A549 (cell line): ENCODE data around the gene PGBD4. TPM values are rescaled to one million over a fixed set of nuclear protein-coding genes. Genes with fewer than 3 reads are reported as not detected.

Source experiments
- ATAC-seq, 2 experiments: fragments of 200-7000 bp in 1 of 2; fragments of >200 bp in 1 of 2; cut with Nextera tagmentation in 1 of 2; cut with Tn5 transposase in 1 of 2; 3 replicates each; pipeline versions ENCODE4 v1.8.0 to v1.9.1; 2018 to 2020; ENCODE audit warnings: mild to moderate bottlenecking in 1 of 2, moderate library complexity in 1 of 2
- CTCF ChIA-PET: fragments of 300-600 bp; sonication (Branson Sonifier 250); formaldehyde crosslinking; extraction: SDS; loops from one replicate; lab custom pipeline; 2021; ENCODE audit warnings: antibody characterized with exemption, inconsistent platforms; lab: Yijun Ruan, JAX
- POLR2A ChIA-PET: fragments of 350-600 bp; formaldehyde crosslinking; extraction: SDS; loops from one replicate; lab custom pipeline; 2021; ENCODE audit warnings: antibody characterized with exemption, inconsistent platforms; lab: Yijun Ruan, JAX
- DNase-seq, 2 experiments: peaks; one replicate each; pipeline versions ENCODE4 v3.0.0 to v3.0.0-alpha.2; 2011 to 2016; ENCODE audit warnings: low read depth in 1 of 2, low spot score in 1 of 2
- FAIRE-seq: peaks from 2 replicates; lab custom pipeline; 2011; peaks lifted over from hg19 to GRCh38; lab: Jason Lieb, UNC
- H3K27ac ChIP-seq, 2 experiments: fragments of >200 bp; sonication (Bioruptor Twin); formaldehyde crosslinking; 3 replicates each; pipeline ENCODE4 v1.5.1; 2016 to 2017
- H3K4me1 ChIP-seq: fragments of >200 bp; sonication (Bioruptor Twin); formaldehyde crosslinking; 3 replicates; pipeline ENCODE4 v1.6.1; 2016
- H3K4me2 ChIP-seq: fragments of >200 bp; sonication (Bioruptor Twin); formaldehyde crosslinking; 3 replicates; pipeline ENCODE4 v1.6.1; 2016
- H3K4me3 ChIP-seq: fragments of >200 bp; sonication (Bioruptor Twin); formaldehyde crosslinking; 3 replicates; pipeline ENCODE4 v1.5.1; 2016
- H3K9me3 ChIP-seq: fragments of >200 bp; sonication (Bioruptor Twin); formaldehyde crosslinking; 3 replicates; pipeline ENCODE4 v1.6.1; 2016
- CHD2 ChIP-seq: fragments of 150-350 bp; IDR thresholded peaks from 2 replicates; pipeline ENCODE4 v1.6.1; 2014; ENCODE audit warnings: low read length; ENCODE audit not compliant: partially characterized antibody
- CTCF ChIP-seq: fragments of >200 bp; sonication (Bioruptor Twin); formaldehyde crosslinking; IDR thresholded peaks from 3 replicates; pipeline ENCODE4 v1.5.1; 2016
- EHF ChIP-seq: fragments of 250-450 bp; sonication (Bioruptor Pico); IDR thresholded peaks from 2 replicates; pipeline ENCODE4 v1.5.0; 2020; ENCODE audit warnings: mild to moderate bottlenecking
- EHMT2 ChIP-seq: fragments of 200-600 bp; sonication (generic); IDR thresholded peaks from 2 replicates; pipeline ENCODE4 v1.6.1; 2016; ENCODE audit warnings: antibody characterized with exemption, low read depth, mild to moderate bottlenecking, moderate library complexity
- EP300 ChIP-seq, 2 experiments: fragments of >200 bp; sonication (Bioruptor Twin); formaldehyde crosslinking; IDR thresholded peaks; 2 replicates in 1 of 2; 3 replicates in 1 of 2; pipeline ENCODE4 v1.6.1; 2016 to 2017
- GATA3 ChIP-seq: IDR thresholded peaks from 2 replicates; pipeline ENCODE4 v1.6.1; 2012; ENCODE audit warnings: borderline replicate concordance
- HOXB5 ChIP-seq: fragments of 250-450 bp; sonication (Bioruptor Pico); IDR thresholded peaks from 2 replicates; pipeline ENCODE4 v1.5.0; 2020; ENCODE audit warnings: mild to moderate bottlenecking, moderate library complexity
- MAZ ChIP-seq: fragments of 150-350 bp; IDR thresholded peaks from 2 replicates; pipeline ENCODE4 v1.6.1; 2014; ENCODE audit warnings: antibody characterized with exemption, low read depth, low read length, borderline replicate concordance
- NFE2L2 ChIP-seq: fragments of 150-350 bp; conservative IDR thresholded peaks from 2 replicates; pipeline ENCODE4 v1.6.1; 2014; ENCODE audit warnings: low read length
- NPAS2 ChIP-seq: fragments of 250-450 bp; sonication (Bioruptor Pico); IDR thresholded peaks from 2 replicates; pipeline ENCODE4 v1.8.0; 2022; ENCODE audit warnings: mild to moderate bottlenecking, moderate library complexity, borderline replicate concordance
- POLR2A ChIP-seq: IDR thresholded peaks from 2 replicates; pipeline ENCODE4 v1.6.1; 2012; ENCODE audit warnings: mild to moderate bottlenecking, low read length
- REST ChIP-seq: fragments of 200-600 bp; sonication (generic); IDR thresholded peaks from 2 replicates; pipeline ENCODE4 v1.6.1; 2016; ENCODE audit warnings: antibody characterized with exemption, mild to moderate bottlenecking, moderate library complexity
- USF2 ChIP-seq: fragments of 450-650 bp; IDR thresholded peaks from 2 replicates; pipeline ENCODE4 v1.6.1; 2014; ENCODE audit warnings: antibody characterized with exemption
- ZC3H11A ChIP-seq: fragments of 450-650 bp; IDR thresholded peaks from 2 replicates; pipeline ENCODE4 v1.6.1; 2014; ENCODE audit warnings: antibody characterized with exemption, mild to moderate bottlenecking
- ZNF302 ChIP-seq: fragments of 250-450 bp; sonication (Bioruptor Pico); IDR thresholded peaks from 2 replicates; pipeline ENCODE4 v1.9.0; 2021; ENCODE audit warnings: inconsistent platforms, mild to moderate bottlenecking, moderate library complexity
- ZSCAN20 ChIP-seq: fragments of 250-450 bp; sonication (Bioruptor Pico); IDR thresholded peaks from 2 replicates; pipeline ENCODE4 v1.8.0; 2022; ENCODE audit warnings: mild to moderate bottlenecking, moderate library complexity
- WGBS: methylation state at CpG from one replicate; pipeline ENCODE4 v1.1.6; 2017; ENCODE audit errors: missing lambda C conversion rate; 5-methylcytosine and 5-hydroxymethylcytosine counted together
- polyA plus RNA-seq, 4 experiments: library from polyadenylated mRNA; depleted of rRNA in 3 of 4; stranded (reverse); fragments of >200 nt; fragmentation: RNase III in 1 of 4; extraction: RNeasy Plus Mini Kit Qiagen cat#74134 plus additional on column Dnase treatment in 1 of 4; gene quantifications; 2 replicates in 3 of 4; 3 replicates in 1 of 4; pipeline ENCODE4 v1.2.3, GENCODE V29; 2011 to 2017

The PGBD4 gene
- polyA plus RNA-seq, 2 of the 4 experiments (the other 2 are of a cell fraction) = 4.0 to 4.7 TPM

- no peak overlapping the region for H3K4me3 ChIP-seq
- FAIRE-seq (no peak), ATAC-seq (no peak), DNase-seq (no peak)
- no peaks in the 10 kb centered on the region for H3K4me1 ChIP-seq
- WGBS = 76% methylated on average over 3 of the region's 3 CpGs
- no peaks in the 10 kb centered on the region for H3K9me3 ChIP-seq
- TF ChIP-seq CTCF (no peak), EHF (CRISPR knock-in tag) (no peak), USF2 (no peak), EHMT2 (no peak), MAZ (no peak), REST (no peak), ZSCAN20 (CRISPR knock-in tag) (no peak), ZC3H11A (no peak), CHD2 (no peak), NPAS2 (CRISPR knock-in tag) (no peak), HOXB5 (CRISPR knock-in tag) (no peak), EP300 (IDR thresholded peaks at IDR 0.05) (no peak), GATA3 (no peak)
- H3K27ac ChIP-seq = no peak overlapping the region
- no peak overlapping the region for H3K4me2 ChIP-seq
- ChIA-PET POLR2A (no interaction called here), CTCF (interaction anchor here (1.2 to 11.1 kb wide), 3 partner anchors 13 to 144 kb away, joined by 3 to 112 read pairs (median 28); partner anchors contain the start of gene KATNBL1)
Observed at GRCh38 chr15:34065261-34065660, 36.6 kb upstream of the PGBD4 start.

GRCh38 chr15:34065941-34066340 is 35.9 kb upstream of the PGBD4 start:
- Histone ChIP-seq H3K4me2 (no peak overlapping the region), H3K27ac (no peak overlapping the region), H3K4me1 (no peaks in the 10 kb centered on the region)
- TF ChIP-seq POLR2A (no peak), NFE2L2 (no peak), ZNF302 (no peak)
- TF ChIP-seq, all 56 proteins: peak for 0
- ATAC-seq = no peak
- no peak for FAIRE-seq
- no peak for DNase-seq
- CTCF ChIA-PET = interaction anchor here (0.6 to 11.1 kb wide), 4 partner anchors 9 to 144 kb away, joined by 3 to 112 read pairs (median 3); partner anchors contain the start of gene KATNBL1
- 60% methylated on average over 8 of the region's 8 CpGs for WGBS
- POLR2A ChIA-PET = no interaction called here
- H3K4me3 ChIP-seq = no peak overlapping the region
- H3K9me3 ChIP-seq = no peaks in the 10 kb centered on the region

GRCh38 chr15:34070003-34070402 is 31.9 kb upstream of the PGBD4 start:
- ATAC-seq = no peak
- no peaks in the 10 kb centered on the region for H3K4me1 ChIP-seq
- H3K4me2 ChIP-seq = no peak overlapping the region
- FAIRE-seq = no peak
- no peak for TF ChIP-seq NPAS2 (CRISPR knock-in tag)
- H3K4me3 ChIP-seq = no peak overlapping the region
- ChIA-PET CTCF (interaction anchor here (5.7 kb wide), 1 partner anchor 8 kb away, joined by 48 read pairs; no protein-coding TSS in a partner anchor), POLR2A (no interaction called here)
- no peak overlapping the region for H3K27ac ChIP-seq
- no peaks in the 10 kb centered on the region for H3K9me3 ChIP-seq
- peak in 1 of 2 experiments; percentile 14 for DNase-seq
- WGBS = 52% methylated on average over 6 of the region's 6 CpGs
